ENCODE results near the gene CALHM2.
"Not testable (repeated sequence)": the region's sequence is repeated elsewhere in the genome, so short reads cannot be mapped to it uniquely, and the experiment has no call there.

The CALHM2 gene

GRCh38 chr10:103491729-103492364, 39.7 kb upstream of the CALHM2 start:
- TF ChIP-seq CTCF (IDR thresholded peaks at IDR 0.05), result no peak
- peaks cover 0 to 47% of the 10 kb centered on the region in 2 donors for H3K27me3 ChIP-seq
- H3K9me3 ChIP-seq, result no peaks in the 10 kb centered on the region
- intact Hi-C loops (cut with DNase I; ENCODE audit: low total_unique reads), result no loop called here
- no peak overlapping the region for H3K27ac ChIP-seq
- no peak overlapping the region for H3K4me3 ChIP-seq
- no peaks in the 10 kb centered on the region for H3K36me3 ChIP-seq
- DNase-seq, result no peak
- peaks cover 0 to 17% (median 15%) of the 10 kb centered on the region in 4 donors for H3K4me1 ChIP-seq

- H3K27me3 ChIP-seq, result peaks cover 0 to 45% of the 10 kb centered on the region in 2 donors
- H3K36me3 ChIP-seq, result no peaks in the 10 kb centered on the region
- intact Hi-C loops (cut with DNase I; ENCODE audit: low total_unique reads), result no loop called here
- DNase-seq, result no peak
- H3K4me3 ChIP-seq, result no peak overlapping the region
- no peaks in the 10 kb centered on the region for H3K9me3 ChIP-seq
- peaks cover 0 to 17% (median 15%) of the 10 kb centered on the region in 4 donors for H3K4me1 ChIP-seq
- no peak overlapping the region for H3K27ac ChIP-seq
- no peak for TF ChIP-seq CTCF (IDR thresholded peaks at IDR 0.05)
These were observed 38.8 kb upstream of the CALHM2 start for GRCh38 chr10:103490986-103491314.

- Histone ChIP-seq H3K27ac (no peak overlapping the region), H3K4me3 (no peak overlapping the region), H3K9me3 (no peaks in the 10 kb centered on the region), H3K36me3 (no peaks in the 10 kb centered on the region), H3K27me3 (peaks cover 0 to 13% of the 10 kb centered on the region in 2 donors), H3K4me1 (no peaks in the 10 kb centered on the region)
- no peak for DNase-seq
- TF ChIP-seq CTCF (IDR thresholded peaks at IDR 0.05), result no peak
- intact Hi-C loops (cut with DNase I; ENCODE audit: low total_unique reads), result no loop called here
These were observed 35.2 kb upstream of the CALHM2 start for GRCh38 chr10:103487410-103487708.

- intact Hi-C loops (cut with DNase I; ENCODE audit: low total_unique reads); H3K4me1 ChIP-seq; H3K36me3 ChIP-seq; H3K9me3 ChIP-seq; DNase-seq; H3K27ac ChIP-seq; H3K4me3 ChIP-seq: not testable (repeated sequence)
- peaks cover 0 to 13% of the 10 kb centered on the region in 2 donors for H3K27me3 ChIP-seq
These were observed 34.7 kb upstream of the CALHM2 start for GRCh38 chr10:103486635-103487409.

GRCh38 chr10:103481974-103482531, 29.9 kb upstream of the CALHM2 start:
- Histone ChIP-seq H3K4me1 (peaks cover 0 to 6% (median 0%) of the 10 kb centered on the region in 4 donors), H3K27me3 (peaks cover 0 to 4% of the 10 kb centered on the region in 2 donors), H3K9me3 (no peaks in the 10 kb centered on the region), H3K27ac (no peak overlapping the region), H3K4me3 (no peak overlapping the region), H3K36me3 (no peaks in the 10 kb centered on the region)
- TF ChIP-seq CTCF (IDR thresholded peaks at IDR 0.05), result peak; percentile 67 to 80
- DNase-seq, result peak in 1 of 2 donors; percentile 38
- intact Hi-C loops (cut with DNase I; ENCODE audit: low total_unique reads), result no loop called here

- Histone ChIP-seq H3K4me1 (peaks cover 0 to 6% (median 0%) of the 10 kb centered on the region in 4 donors), H3K9me3 (no peaks in the 10 kb centered on the region), H3K4me3 (no peak overlapping the region), H3K36me3 (no peaks in the 10 kb centered on the region), H3K27ac (no peak overlapping the region), H3K27me3 (peaks cover 0 to 6% of the 10 kb centered on the region in 2 donors)
- DNase-seq, result no peak
- TF ChIP-seq CTCF (IDR thresholded peaks at IDR 0.05), result no peak
- intact Hi-C loops (cut with DNase I; ENCODE audit: low total_unique reads), result no loop called here
These were observed 28.4 kb upstream of the CALHM2 start for GRCh38 chr10:103480521-103480920.

All from tibial artery (tissue), 4 donors.